Stomach smooth muscle (tissue), 2 donors: ENCODE measurements around the gene RND3.

Source experiments
- H3K27ac ChIP-seq: one replicate; pipeline ENCODE4 v1.7.0; 2013; ENCODE audit warnings: mild to moderate bottlenecking, low read length, inconsistent platforms
- H3K27me3 ChIP-seq, 2 donors: one replicate each; pipeline ENCODE4 v1.7.0; 2013; ENCODE audit warnings: low read length in 2 of 2; ENCODE audit not compliant: insufficient read depth in 2 of 2, control insufficient read depth in 1 of 2
- H3K36me3 ChIP-seq, 2 donors: one replicate each; pipeline ENCODE4 v1.7.0; 2013; ENCODE audit warnings: low read length in 2 of 2; ENCODE audit not compliant: control insufficient read depth in 2 of 2, insufficient read depth in 2 of 2
- H3K4me1 ChIP-seq: one replicate; pipeline ENCODE4 v1.7.0; 2013; ENCODE audit warnings: low read length; ENCODE audit not compliant: control insufficient read depth, insufficient read depth
- H3K4me3 ChIP-seq, 2 donors: one replicate each; pipeline ENCODE4 v1.7.0; 2013; ENCODE audit warnings: low read length in 2 of 2
- H3K9ac ChIP-seq, 2 donors: one replicate each; pipeline ENCODE4 v1.7.0; 2013; ENCODE audit warnings: low read length in 2 of 2, mild to moderate bottlenecking in 1 of 2
- H3K9me3 ChIP-seq, 2 donors: one replicate each; pipeline ENCODE4 v1.7.0; 2013; ENCODE audit warnings: low read length in 2 of 2; ENCODE audit not compliant: control insufficient read depth in 2 of 2
- donor health status: healthy.
- donor health status: Pancreatic carcinoma.

The RND3 gene, protein sequence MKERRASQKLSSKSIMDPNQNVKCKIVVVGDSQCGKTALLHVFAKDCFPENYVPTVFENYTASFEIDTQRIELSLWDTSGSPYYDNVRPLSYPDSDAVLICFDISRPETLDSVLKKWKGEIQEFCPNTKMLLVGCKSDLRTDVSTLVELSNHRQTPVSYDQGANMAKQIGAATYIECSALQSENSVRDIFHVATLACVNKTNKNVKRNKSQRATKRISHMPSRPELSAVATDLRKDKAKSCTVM

GRCh38 chr2:150487537-150488429 lies at the start of gene RND3:
Gene RND3, minus strand, starts transcription at chr2:150487667. Its CDS starts 250 bp downstream, at chr2:150487417.
- H3K36me3 ChIP-seq, result no peaks in the 10 kb centered on the region
- H3K9ac ChIP-seq, result peak within 1 kb of the TSS; percentile 93 to 97
- H3K27ac ChIP-seq, result peak within 1 kb of the TSS; percentile 99
- no peaks in the 10 kb centered on the region for H3K9me3 ChIP-seq
- peak within 1 kb of the TSS; percentile 95 to 98 for H3K4me3 ChIP-seq
- peaks cover 15% of the 10 kb centered on the region for H3K4me1 ChIP-seq
- no peaks in the 10 kb centered on the region for H3K27me3 ChIP-seq

GRCh38 chr2:150535176-150535575 lies 47.7 kb upstream of the RND3 start:
- no peak overlapping the region for H3K9ac ChIP-seq
- H3K9me3 ChIP-seq, result no peaks in the 10 kb centered on the region
- no peak overlapping the region for H3K4me3 ChIP-seq
- no peaks in the 10 kb centered on the region for H3K4me1 ChIP-seq
- no peaks in the 10 kb centered on the region for H3K36me3 ChIP-seq
- no peak overlapping the region for H3K27ac ChIP-seq
- H3K27me3 ChIP-seq, result no peaks in the 10 kb centered on the region

- H3K9ac ChIP-seq, result no peak overlapping the region
- no peaks in the 10 kb centered on the region for H3K4me1 ChIP-seq
- H3K27ac ChIP-seq, result no peak overlapping the region
- no peaks in the 10 kb centered on the region for H3K27me3 ChIP-seq
- no peak overlapping the region for H3K4me3 ChIP-seq
- no peaks in the 10 kb centered on the region for H3K36me3 ChIP-seq
- H3K9me3 ChIP-seq, result no peaks in the 10 kb centered on the region
Observed at GRCh38 chr2:150532879-150533278, 45.4 kb upstream of the RND3 start.

- H3K27ac ChIP-seq, result no peak overlapping the region
- no peak overlapping the region for H3K4me3 ChIP-seq
- no peaks in the 10 kb centered on the region for H3K4me1 ChIP-seq
- H3K9ac ChIP-seq, result no peak overlapping the region
- no peaks in the 10 kb centered on the region for H3K27me3 ChIP-seq
- no peaks in the 10 kb centered on the region for H3K9me3 ChIP-seq
- H3K36me3 ChIP-seq, result no peaks in the 10 kb centered on the region
Observed at GRCh38 chr2:150532020-150532419, 44.6 kb upstream of the RND3 start.

DNA sequence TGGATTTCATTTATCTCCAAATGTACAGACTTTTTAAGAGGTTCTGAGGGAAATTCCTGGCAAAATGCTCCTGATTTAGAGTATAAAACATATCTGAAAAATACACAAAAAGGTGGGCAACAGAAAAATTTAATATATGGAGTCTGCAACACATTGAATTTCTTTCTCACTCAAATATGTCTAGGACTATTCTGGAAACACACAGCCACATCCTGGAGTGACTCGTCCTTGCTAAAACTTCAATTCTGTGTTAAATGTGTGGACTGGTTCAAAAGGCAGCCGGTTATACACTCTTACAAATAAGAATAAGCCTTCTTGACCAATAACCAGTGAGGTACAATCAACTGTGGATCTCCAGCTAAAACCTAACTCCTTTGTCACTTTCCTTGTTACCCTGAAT lies 44.1 kb upstream of the RND3 start:
- Histone ChIP-seq H3K27ac (no peak overlapping the region), H3K9ac (no peak overlapping the region), H3K4me3 (no peak overlapping the region)

DNA sequence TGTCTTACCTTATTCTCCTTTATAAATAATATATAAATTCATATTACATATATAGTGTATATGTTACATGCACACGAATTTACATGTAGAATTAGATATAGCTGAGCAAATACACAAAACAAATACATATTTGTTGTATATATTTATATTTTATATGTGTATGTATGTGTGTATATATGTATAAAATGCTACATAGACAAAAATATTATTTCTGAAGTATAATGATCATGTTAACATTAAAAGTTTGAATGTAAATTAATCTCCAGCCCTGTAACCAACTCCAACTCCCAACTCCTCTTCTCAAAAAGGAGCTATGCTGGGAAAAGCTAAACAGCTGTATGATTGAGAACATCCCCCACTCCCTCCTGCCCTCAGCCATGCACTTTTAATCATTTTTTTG lies 42.7 kb upstream of the RND3 start:
- Histone ChIP-seq H3K27ac (no peak overlapping the region), H3K36me3 (no peaks in the 10 kb centered on the region), H3K4me1 (no peaks in the 10 kb centered on the region), H3K9ac (no peak overlapping the region), H3K9me3 (no peaks in the 10 kb centered on the region), H3K4me3 (no peak overlapping the region), H3K27me3 (no peaks in the 10 kb centered on the region)

More for the DNA sequence above, 44.1 kb upstream of the RND3 start:
- Histone ChIP-seq H3K4me1 (no peaks in the 10 kb centered on the region), H3K27me3 (no peaks in the 10 kb centered on the region), H3K9me3 (no peaks in the 10 kb centered on the region), H3K36me3 (no peaks in the 10 kb centered on the region)

DNA sequence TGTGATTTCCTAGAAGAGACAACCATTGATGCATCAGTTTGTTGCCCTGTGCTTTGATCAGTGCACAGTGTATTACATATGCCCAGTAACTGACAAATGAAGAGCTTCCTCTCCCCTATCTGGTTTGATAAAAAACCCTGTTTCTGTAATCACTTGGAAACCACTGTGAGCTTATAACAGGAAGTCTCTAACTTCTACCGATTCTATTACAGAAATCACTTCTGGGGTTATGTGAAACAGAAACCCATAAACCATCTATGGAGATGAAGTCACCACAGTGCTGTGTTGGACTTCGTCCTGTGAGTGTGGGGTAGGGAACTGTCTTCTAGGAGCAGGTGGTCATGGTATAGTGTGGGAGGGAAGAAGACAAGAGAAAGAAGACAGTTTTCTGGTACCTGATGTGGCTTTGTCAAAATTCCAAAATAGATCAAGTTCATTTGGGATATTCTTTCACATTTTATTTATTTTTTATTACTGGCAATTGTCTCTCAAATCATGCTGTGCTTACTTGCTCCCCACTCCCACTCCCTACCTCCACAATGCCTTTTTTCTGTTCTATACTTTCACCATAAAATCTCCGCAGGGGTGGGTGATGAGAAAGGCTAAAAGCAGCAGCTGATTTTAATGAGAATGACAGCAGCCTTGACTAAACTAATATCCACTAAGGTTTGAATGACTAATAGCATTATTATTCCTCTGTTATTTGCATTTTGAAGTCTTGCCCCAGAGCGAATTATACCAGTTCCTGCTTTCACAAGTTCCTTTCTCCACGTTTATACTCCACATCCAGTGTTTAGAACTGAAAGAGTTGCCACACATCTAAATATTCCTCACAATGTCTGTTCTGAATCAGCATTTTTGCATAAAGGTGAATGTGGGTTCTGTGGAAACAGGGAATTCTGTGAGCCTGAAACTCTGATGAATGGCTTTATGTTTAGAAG lies 41.7 kb upstream of the RND3 start:
- Histone ChIP-seq H3K36me3 (no peaks in the 10 kb centered on the region), H3K9ac (no peak overlapping the region), H3K9me3 (no peaks in the 10 kb centered on the region), H3K27ac (no peak overlapping the region), H3K27me3 (no peaks in the 10 kb centered on the region), H3K4me3 (no peak overlapping the region), H3K4me1 (no peaks in the 10 kb centered on the region)

- Histone ChIP-seq H3K27ac (no peak overlapping the region), H3K27me3 (no peaks in the 10 kb centered on the region), H3K9ac (no peak overlapping the region), H3K9me3 (no peaks in the 10 kb centered on the region), H3K4me3 (no peak overlapping the region), H3K4me1 (no peaks in the 10 kb centered on the region), H3K36me3 (no peaks in the 10 kb centered on the region)
Observed at GRCh38 chr2:150526827-150527226, 39.4 kb upstream of the RND3 start.

DNA sequence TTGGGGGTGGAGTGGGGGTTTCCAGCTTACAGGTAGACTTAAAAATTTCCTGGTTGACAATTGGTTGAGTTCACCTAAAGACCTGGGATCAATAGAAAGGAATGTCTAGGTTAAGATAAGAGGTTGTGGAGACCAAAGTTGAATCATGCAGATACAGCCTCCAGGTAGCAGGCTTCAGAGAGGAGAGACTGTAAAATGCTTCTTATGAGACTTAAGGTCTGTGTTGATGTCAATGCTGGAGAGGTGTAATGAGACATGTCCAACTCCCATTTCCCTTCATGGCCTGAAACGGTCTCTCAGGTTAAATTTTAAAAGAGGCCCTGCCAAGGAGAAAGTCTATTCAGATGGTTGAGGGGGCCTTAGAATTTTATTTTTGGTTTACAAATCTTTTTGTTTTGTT lies 38.5 kb upstream of the RND3 start:
- no peaks in the 10 kb centered on the region for H3K27me3 ChIP-seq
- no peaks in the 10 kb centered on the region for H3K36me3 ChIP-seq
- no peak overlapping the region for H3K27ac ChIP-seq
- H3K4me1 ChIP-seq, result no peaks in the 10 kb centered on the region
- H3K9ac ChIP-seq, result no peak overlapping the region
- H3K4me3 ChIP-seq, result no peak overlapping the region
- no peaks in the 10 kb centered on the region for H3K9me3 ChIP-seq

DNA sequence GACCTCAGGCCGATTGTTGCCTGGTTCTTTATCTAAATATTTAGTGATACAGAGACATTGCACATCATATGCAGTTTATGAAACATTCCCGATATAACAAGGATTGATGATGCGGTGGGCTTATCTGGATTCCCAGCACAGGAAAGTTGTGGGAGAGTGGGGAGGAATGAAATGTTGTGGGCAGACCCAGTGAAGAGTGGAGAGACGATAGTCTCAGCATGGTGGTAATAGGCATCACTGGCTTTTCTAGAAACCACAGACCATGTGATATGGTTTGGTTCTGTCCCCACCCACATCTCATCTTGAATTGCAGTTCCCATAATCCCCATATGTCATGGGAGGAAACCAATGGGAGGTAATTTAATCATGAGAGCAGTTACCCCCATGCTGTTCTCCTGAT lies 34.8 kb upstream of the RND3 start:
- H3K4me1 ChIP-seq, result no peaks in the 10 kb centered on the region
- no peaks in the 10 kb centered on the region for H3K27me3 ChIP-seq
- no peaks in the 10 kb centered on the region for H3K9me3 ChIP-seq
- no peaks in the 10 kb centered on the region for H3K36me3 ChIP-seq
- H3K4me3 ChIP-seq, result no peak overlapping the region
- no peak overlapping the region for H3K9ac ChIP-seq
- H3K27ac ChIP-seq, result no peak overlapping the region
